Esophagus squamous epithelium (tissue), 5 donors: ENCODE data around the gene SPATA46. TPM values are rescaled to one million over a fixed set of nuclear protein-coding genes. Genes with fewer than 3 reads are reported as not detected.

Source experiments
- DNase-seq: peaks from one replicate; lab custom pipeline; 2025; lab: John Stamatoyannopoulos, UW
- H3K27ac ChIP-seq, 4 donors: fragments of 200-600 bp; sonication (generic); one replicate each; pipeline ENCODE4 v1.5.1; 2016 to 2019; ENCODE audit warnings: mild to moderate bottlenecking in 1 of 4
- H3K27me3 ChIP-seq, 4 donors: fragments of 200-600 bp; sonication (generic); 1 replicate in 3 of 4; 2 replicates in 1 of 4; pipeline versions ENCODE4 v1.5.1 to v1.6.0; 2017 to 2021; ENCODE audit warnings: antibody characterized with exemption in 1 of 4
- H3K36me3 ChIP-seq, 3 donors: fragments of 200-600 bp; sonication (generic); one replicate each; pipeline ENCODE4 v1.5.1; 2016 to 2019
- H3K4me1 ChIP-seq, 3 donors: fragments of 200-600 bp; sonication (generic); one replicate each; pipeline ENCODE4 v1.5.1; 2017 to 2019
- H3K4me3 ChIP-seq, 4 donors: fragments of 200-600 bp; sonication (generic); 1 replicate in 3 of 4; 2 replicates in 1 of 4; pipeline ENCODE4 v1.5.1; 2016 to 2019; ENCODE audit warnings: mild to moderate bottlenecking in 2 of 4, moderate library complexity in 1 of 4
- H3K9me3 ChIP-seq, 3 donors: fragments of 200-600 bp; sonication (generic); one replicate each; pipeline ENCODE4 v1.5.1; 2016 to 2019
- POLR2A ChIP-seq, 4 donors: fragments of 450-650 bp; IDR thresholded peaks; one replicate each; pipeline ENCODE4 v1.6.1; 2017; ENCODE audit warnings: antibody characterized with exemption in 4 of 4, mild to moderate bottlenecking in 4 of 4, moderate library complexity in 3 of 4
- WGBS, 2 donors: methylation state at CpG; one replicate each; pipeline ENCODE4 v1.1.5; 2018; 5-methylcytosine and 5-hydroxymethylcytosine counted together
- intact Hi-C: fragments of 100-400 bp; cut with DNase I; formaldehyde crosslinking; loops from one replicate; pipeline ENCODE4 v1.15.0; 2022
- total RNA-seq, 4 donors: library from RNA; depleted of rRNA; stranded (reverse); fragments of >200 nt; gene quantifications; one replicate each; pipeline ENCODE4 v1.1.0, GENCODE V29; 2016
- TF ChIP-seq, protein P1 (sequence below), 6 experiments: fragments of 450-650 bp in 4 of 6; fragments of 200-600 bp in 2 of 6; sonication (generic) in 2 of 6; IDR thresholded peaks; one replicate each; pipeline ENCODE4 v1.5.1; 2016 to 2019; ENCODE audit warnings: antibody characterized with exemption in 6 of 6, mild to moderate bottlenecking in 4 of 6, moderate library complexity in 4 of 6
- donor health status: DM: yes; HTN: yes; CAD: no.

Gene SPATA46
- total RNA-seq, 4 donors from 2014 or later = not detected

DNA sequence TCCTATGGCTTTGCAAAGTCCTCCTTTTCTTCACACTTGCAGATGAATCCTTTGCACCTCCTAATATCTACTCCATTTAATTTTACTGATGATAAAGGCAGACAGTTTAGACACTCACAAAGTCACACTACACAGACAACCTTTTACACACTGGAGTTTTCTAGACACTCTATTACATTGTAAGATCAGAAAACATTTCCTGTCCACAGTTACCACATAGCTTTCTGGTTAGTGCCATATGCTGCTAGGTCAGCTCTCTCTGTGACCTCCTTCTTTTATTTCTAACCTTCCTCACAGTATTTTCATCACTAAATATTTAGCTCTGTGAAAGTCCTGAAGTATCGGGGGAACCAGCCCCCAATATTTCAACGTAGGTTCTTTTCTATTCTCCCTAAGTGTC is 30.2 kb upstream of the SPATA46 start:
- DNase-seq = no peak
- intact Hi-C loops = no loop called here
- no peaks in the 10 kb centered on the region for H3K4me1 ChIP-seq
- H3K9me3 ChIP-seq = no peaks in the 10 kb centered on the region
- H3K4me3 ChIP-seq = no peak overlapping the region
- H3K36me3 ChIP-seq = no peaks in the 10 kb centered on the region
- no peak for TF ChIP-seq POLR2A (IDR thresholded peaks at IDR 0.05)
- TF ChIP-seq, protein P1, sequence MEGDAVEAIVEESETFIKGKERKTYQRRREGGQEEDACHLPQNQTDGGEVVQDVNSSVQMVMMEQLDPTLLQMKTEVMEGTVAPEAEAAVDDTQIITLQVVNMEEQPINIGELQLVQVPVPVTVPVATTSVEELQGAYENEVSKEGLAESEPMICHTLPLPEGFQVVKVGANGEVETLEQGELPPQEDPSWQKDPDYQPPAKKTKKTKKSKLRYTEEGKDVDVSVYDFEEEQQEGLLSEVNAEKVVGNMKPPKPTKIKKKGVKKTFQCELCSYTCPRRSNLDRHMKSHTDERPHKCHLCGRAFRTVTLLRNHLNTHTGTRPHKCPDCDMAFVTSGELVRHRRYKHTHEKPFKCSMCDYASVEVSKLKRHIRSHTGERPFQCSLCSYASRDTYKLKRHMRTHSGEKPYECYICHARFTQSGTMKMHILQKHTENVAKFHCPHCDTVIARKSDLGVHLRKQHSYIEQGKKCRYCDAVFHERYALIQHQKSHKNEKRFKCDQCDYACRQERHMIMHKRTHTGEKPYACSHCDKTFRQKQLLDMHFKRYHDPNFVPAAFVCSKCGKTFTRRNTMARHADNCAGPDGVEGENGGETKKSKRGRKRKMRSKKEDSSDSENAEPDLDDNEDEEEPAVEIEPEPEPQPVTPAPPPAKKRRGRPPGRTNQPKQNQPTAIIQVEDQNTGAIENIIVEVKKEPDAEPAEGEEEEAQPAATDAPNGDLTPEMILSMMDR (IDR thresholded peaks at IDR 0.05) = no peak
- H3K27me3 ChIP-seq = peaks cover 0 to 12% (median 0%) of the 10 kb centered on the region in 4 donors
- WGBS, 2 donors = 69 to 96% methylated on average over 2 of the region's 2 CpGs
- H3K27ac ChIP-seq = no peak overlapping the region

DNA sequence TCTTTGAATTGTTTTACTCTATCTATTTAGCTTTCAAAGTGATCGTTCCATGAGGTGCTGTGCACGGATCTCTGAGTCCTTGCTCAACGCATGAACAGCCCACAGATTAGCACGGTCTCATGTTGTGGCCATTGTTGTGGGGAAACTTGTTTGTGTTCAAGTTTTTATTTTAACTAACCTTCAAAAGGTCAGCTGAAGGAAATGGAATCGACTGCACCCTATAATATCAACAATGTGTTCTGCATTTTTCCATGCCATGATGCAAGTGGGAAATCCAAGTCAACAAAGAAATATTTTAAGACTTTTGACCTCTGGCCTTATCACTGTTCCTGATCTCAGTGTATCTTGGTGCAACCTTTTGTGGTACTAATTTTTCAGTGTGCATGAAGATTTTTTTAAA is 29.1 kb upstream of the SPATA46 start:
- no peak for DNase-seq
- intact Hi-C loops = no loop called here
- H3K4me3 ChIP-seq = no peak overlapping the region
- H3K27ac ChIP-seq = no peak overlapping the region
- H3K9me3 ChIP-seq = no peaks in the 10 kb centered on the region
- no peaks in the 10 kb centered on the region for H3K36me3 ChIP-seq
- WGBS, 2 donors = 47 to 66% methylated on average over 5 of the region's 5 CpGs
- H3K4me1 ChIP-seq = no peaks in the 10 kb centered on the region
- TF ChIP-seq POLR2A (IDR thresholded peaks at IDR 0.05) = no peak
- TF ChIP-seq, protein P1 (IDR thresholded peaks at IDR 0.05) = no peak
- H3K27me3 ChIP-seq = peaks cover 0 to 12% (median 0%) of the 10 kb centered on the region in 4 donors

DNA sequence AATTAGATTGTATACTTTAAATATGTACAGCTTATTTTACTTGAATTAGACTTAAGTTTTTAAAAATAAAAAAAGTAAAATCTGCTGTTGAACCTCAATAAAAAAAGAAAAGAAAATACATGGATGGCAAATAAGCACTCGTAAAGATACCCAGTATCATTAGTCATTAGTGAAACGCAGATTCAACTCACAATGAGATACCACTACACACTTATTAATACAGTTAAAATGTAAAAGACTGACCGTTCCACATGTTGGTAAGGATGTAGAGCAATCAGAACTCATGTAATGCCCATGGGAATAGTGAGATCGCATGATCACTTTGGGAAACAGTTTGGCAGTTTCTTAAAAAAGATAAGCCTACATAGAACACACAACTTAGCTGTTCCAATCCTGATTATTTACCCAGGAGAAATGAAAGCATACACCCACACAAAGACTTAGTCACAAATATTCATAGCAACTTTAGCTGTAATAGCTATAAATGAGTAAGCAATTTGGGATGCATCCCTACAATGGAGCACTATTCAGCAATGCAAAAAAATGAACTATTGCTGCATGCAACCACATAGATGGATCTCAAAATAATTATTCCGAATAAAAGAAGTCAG is 28.0 kb upstream of the SPATA46 start:
- TF ChIP-seq, protein P1 (IDR thresholded peaks at IDR 0.05) = no peak
- no peak for TF ChIP-seq POLR2A (IDR thresholded peaks at IDR 0.05)
- no peak for DNase-seq
- no peaks in the 10 kb centered on the region for H3K9me3 ChIP-seq
- 51 to 57% methylated on average over 5 of the region's 5 CpGs for WGBS, 2 donors
- no peaks in the 10 kb centered on the region for H3K4me1 ChIP-seq
- no peak overlapping the region for H3K27ac ChIP-seq
- H3K4me3 ChIP-seq = no peak overlapping the region
- peaks cover 0 to 12% (median 0%) of the 10 kb centered on the region in 4 donors for H3K27me3 ChIP-seq
- no peaks in the 10 kb centered on the region for H3K36me3 ChIP-seq
- intact Hi-C loops = no loop called here

DNA sequence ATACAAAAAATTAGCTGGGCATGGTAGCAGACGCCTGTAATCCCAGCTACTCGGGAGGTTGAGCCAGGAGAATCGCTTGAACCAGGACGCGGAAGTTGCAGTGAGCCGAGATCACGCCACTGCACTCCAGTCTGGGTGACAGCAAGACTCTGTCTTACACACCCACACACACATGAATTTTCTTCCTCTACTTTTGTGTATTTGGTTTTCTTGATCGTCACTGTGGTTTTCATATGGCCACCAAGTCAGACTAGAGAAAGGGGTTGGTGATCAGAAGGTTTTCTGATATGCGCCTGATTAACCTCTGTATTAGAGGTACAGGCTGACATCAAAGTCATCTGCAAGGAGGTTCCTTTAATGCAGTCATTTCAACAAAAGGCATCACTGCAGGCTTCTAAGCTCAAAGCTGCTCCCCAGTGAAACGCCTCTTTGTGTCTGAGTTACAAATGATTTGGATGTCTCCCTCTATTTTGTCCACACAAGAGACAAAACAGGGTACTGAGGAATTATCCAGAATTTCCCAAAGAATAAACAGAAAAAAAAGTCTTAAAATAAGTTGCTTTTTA is 24.2 kb upstream of the SPATA46 start:
- 84 to 91% methylated on average over 8 to 10 of the region's 10 CpGs for WGBS, 2 donors
- Histone ChIP-seq H3K27me3 (peaks cover 0 to 30% (median 0%) of the 10 kb centered on the region in 4 donors), H3K4me1 (no peaks in the 10 kb centered on the region), H3K4me3 (no peak overlapping the region), H3K36me3 (no peaks in the 10 kb centered on the region), H3K9me3 (no peaks in the 10 kb centered on the region), H3K27ac (no peak overlapping the region)
- TF ChIP-seq POLR2A (IDR thresholded peaks at IDR 0.05) = no peak
- TF ChIP-seq, protein P1 (IDR thresholded peaks at IDR 0.05) = no peak
- intact Hi-C loops = no loop called here
- no peak for DNase-seq

DNA sequence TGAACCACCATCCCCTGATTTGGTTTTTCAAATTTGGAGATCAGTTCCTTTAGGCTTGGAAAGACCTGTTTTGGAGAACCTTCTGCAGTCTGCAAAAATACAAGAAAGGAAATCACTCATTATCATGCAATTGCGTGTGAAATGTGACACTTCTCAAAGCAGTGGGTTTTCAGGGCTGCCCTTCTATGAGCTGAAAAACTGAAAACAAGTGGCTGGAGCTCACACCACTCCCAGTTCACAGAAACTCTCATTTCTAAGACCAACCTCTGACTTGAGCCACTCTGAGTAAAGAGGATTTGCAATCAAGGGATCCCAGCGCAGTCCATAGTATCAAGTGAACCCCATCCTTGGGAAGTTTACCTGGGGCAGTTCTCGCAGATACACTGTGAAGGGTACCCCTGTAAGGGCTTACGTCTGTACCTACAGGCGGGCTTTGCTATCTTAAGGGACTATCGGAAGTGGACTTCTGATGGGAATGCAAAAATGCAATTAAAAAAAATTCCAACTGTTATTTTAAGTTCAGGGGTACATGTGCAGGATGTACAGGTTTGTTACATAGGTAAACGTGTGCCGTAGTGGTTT is 22.4 kb upstream of the SPATA46 start:
- H3K27ac ChIP-seq = no peak overlapping the region
- H3K27me3 ChIP-seq = peaks cover 0 to 36% (median 0%) of the 10 kb centered on the region in 4 donors
- DNase-seq = no peak
- H3K4me1 ChIP-seq = no peaks in the 10 kb centered on the region
- H3K9me3 ChIP-seq = no peaks in the 10 kb centered on the region
- no peaks in the 10 kb centered on the region for H3K36me3 ChIP-seq
- 78 to 80% methylated on average over 8 of the region's 8 CpGs for WGBS, 2 donors
- TF ChIP-seq POLR2A (IDR thresholded peaks at IDR 0.05) = no peak
- TF ChIP-seq, protein P1 (IDR thresholded peaks at IDR 0.05) = no peak
- no peak overlapping the region for H3K4me3 ChIP-seq
- intact Hi-C loops = no loop called here
